ENCODE results near the gene CHRNA1.

Gene CHRNA1

GRCh38 chr2:174787487-174788205, 23.4 kb upstream of the CHRNA1 start:
- peak overlapping the region; percentile 27 for H4K5ac ChIP-seq (ENCODE audit: low read length)
- peak overlapping the region; percentile 6 for H3K4ac ChIP-seq (ENCODE audit: low read depth, low read length)
- H3K36me3 ChIP-seq (ENCODE audit: control insufficient read depth, insufficient read depth, low read length), result no peaks in the 10 kb centered on the region
- H2BK5ac ChIP-seq (ENCODE audit: low read length), result no peak overlapping the region
- no peak overlapping the region for H2BK120ac ChIP-seq (ENCODE audit: low read depth, low read length)
- H3K23ac ChIP-seq (ENCODE audit: low read length), result no peak overlapping the region
- H3K4me2 ChIP-seq (ENCODE audit: low read length), result no peak overlapping the region
- WGBS (ENCODE audit: extremely low coverage, insufficient coverage, low lambda C conversion rate), result no CpG with 5 or more reads among the region's 5 CpGs
- peak overlapping the region; percentile 82 for H3K18ac ChIP-seq (ENCODE audit: low read length)
- DNase-seq, result peak; percentile 94
- no peak overlapping the region for H4K8ac ChIP-seq (ENCODE audit: low read depth, low read length)
- H3K4me3 ChIP-seq (ENCODE audit: low read length), result no peak overlapping the region
- no peak overlapping the region for H2BK15ac ChIP-seq (replicated peaks; ENCODE audit: low read depth)
- H3K27me3 ChIP-seq (ENCODE audit: insufficient read depth, low read length, poor library complexity), result no peaks in the 10 kb centered on the region
- H3K79me1 ChIP-seq (ENCODE audit: low read length), result no peaks in the 10 kb centered on the region
- H3K27ac ChIP-seq (ENCODE audit: low read depth, low read length), result peak overlapping the region; percentile 50
- peaks cover 10% of the 10 kb centered on the region for H3K4me1 ChIP-seq (ENCODE audit: control insufficient read depth, low read depth, low read length)
- peak overlapping the region; percentile 29 for H3K56ac ChIP-seq (ENCODE audit: low read length)
- no peaks in the 10 kb centered on the region for H3K79me2 ChIP-seq (ENCODE audit: control insufficient read depth, insufficient read depth, low read length)
- H2AK5ac ChIP-seq (ENCODE audit: low read length), result no peak overlapping the region
- peak overlapping the region; percentile 18 for H3K9ac ChIP-seq (ENCODE audit: low read length)

- no peak overlapping the region for H2BK120ac ChIP-seq (ENCODE audit: low read depth, low read length)
- no peaks in the 10 kb centered on the region for H3K79me2 ChIP-seq (ENCODE audit: control insufficient read depth, insufficient read depth, low read length)
Observed at GRCh38 chr2:174786066-174786725, 21.9 kb upstream of the CHRNA1 start.

GRCh38 chr2:174785481-174785880, 21.2 kb upstream of the CHRNA1 start:
- Histone ChIP-seq H3K4ac (ENCODE audit: low read depth, low read length) (no peak overlapping the region), H3K56ac (ENCODE audit: low read length) (no peak overlapping the region), H2BK15ac (replicated peaks; ENCODE audit: low read depth) (no peak overlapping the region), H3K79me1 (ENCODE audit: low read length) (no peaks in the 10 kb centered on the region), H3K18ac (ENCODE audit: low read length) (no peak overlapping the region), H4K8ac (ENCODE audit: low read depth, low read length) (no peak overlapping the region), H3K4me2 (ENCODE audit: low read length) (no peak overlapping the region), H3K4me3 (ENCODE audit: low read length) (no peak overlapping the region), H3K9ac (ENCODE audit: low read length) (no peak overlapping the region), H3K27ac (ENCODE audit: low read depth, low read length) (no peak overlapping the region), H3K23ac (ENCODE audit: low read length) (no peak overlapping the region), H2AK5ac (ENCODE audit: low read length) (peak overlapping the region; percentile 6), H2BK120ac (ENCODE audit: low read depth, low read length) (no peak overlapping the region), H3K79me2 (ENCODE audit: control insufficient read depth, insufficient read depth, low read length) (no peaks in the 10 kb centered on the region), H3K4me1 (ENCODE audit: control insufficient read depth, low read depth, low read length) (peaks cover 8% of the 10 kb centered on the region), H2BK5ac (ENCODE audit: low read length) (no peak overlapping the region), H3K27me3 (ENCODE audit: insufficient read depth, low read length, poor library complexity) (no peaks in the 10 kb centered on the region), H3K36me3 (ENCODE audit: control insufficient read depth, insufficient read depth, low read length) (no peaks in the 10 kb centered on the region), H4K5ac (ENCODE audit: low read length) (no peak overlapping the region)
- no peak for DNase-seq
- WGBS (ENCODE audit: extremely low coverage, insufficient coverage, low lambda C conversion rate), result no CpG with 5 or more reads among the region's 3 CpGs

More at GRCh38 chr2:174786066-174786725, 21.9 kb upstream of the CHRNA1 start:
- Histone ChIP-seq H3K18ac (ENCODE audit: low read length) (no peak overlapping the region), H3K56ac (ENCODE audit: low read length) (no peak overlapping the region), H3K4me1 (ENCODE audit: control insufficient read depth, low read depth, low read length) (peaks cover 7% of the 10 kb centered on the region), H2AK5ac (ENCODE audit: low read length) (no peak overlapping the region), H3K27ac (ENCODE audit: low read depth, low read length) (no peak overlapping the region), H4K5ac (ENCODE audit: low read length) (no peak overlapping the region), H2BK5ac (ENCODE audit: low read length) (no peak overlapping the region), H3K4me3 (ENCODE audit: low read length) (no peak overlapping the region), H3K4me2 (ENCODE audit: low read length) (no peak overlapping the region), H3K36me3 (ENCODE audit: control insufficient read depth, insufficient read depth, low read length) (no peaks in the 10 kb centered on the region), H3K27me3 (ENCODE audit: insufficient read depth, low read length, poor library complexity) (no peaks in the 10 kb centered on the region), H3K4ac (ENCODE audit: low read depth, low read length) (no peak overlapping the region), H4K8ac (ENCODE audit: low read depth, low read length) (no peak overlapping the region), H3K79me1 (ENCODE audit: low read length) (no peaks in the 10 kb centered on the region), H3K9ac (ENCODE audit: low read length) (no peak overlapping the region), H2BK15ac (replicated peaks; ENCODE audit: low read depth) (peak overlapping the region; percentile 57), H3K23ac (ENCODE audit: low read length) (no peak overlapping the region)
- no peak for DNase-seq
- no CpG with 5 or more reads among the region's 8 CpGs for WGBS (ENCODE audit: extremely low coverage, insufficient coverage, low lambda C conversion rate)

GRCh38 chr2:174784909-174785308, 20.6 kb upstream of the CHRNA1 start:
- H3K9ac ChIP-seq (ENCODE audit: low read length), result no peak overlapping the region
- H4K8ac ChIP-seq (ENCODE audit: low read depth, low read length), result no peak overlapping the region
- no peak overlapping the region for H2BK15ac ChIP-seq (replicated peaks; ENCODE audit: low read depth)
- no peak overlapping the region for H3K23ac ChIP-seq (ENCODE audit: low read length)
- H3K56ac ChIP-seq (ENCODE audit: low read length), result no peak overlapping the region
- no peak for DNase-seq
- H3K4me1 ChIP-seq (ENCODE audit: control insufficient read depth, low read depth, low read length), result peaks cover 13% of the 10 kb centered on the region
- H2BK120ac ChIP-seq (ENCODE audit: low read depth, low read length), result no peak overlapping the region
- H3K18ac ChIP-seq (ENCODE audit: low read length), result no peak overlapping the region
- no peak overlapping the region for H4K5ac ChIP-seq (ENCODE audit: low read length)
- H3K4me2 ChIP-seq (ENCODE audit: low read length), result no peak overlapping the region
- no peaks in the 10 kb centered on the region for H3K79me1 ChIP-seq (ENCODE audit: low read length)
- no peak overlapping the region for H3K27ac ChIP-seq (ENCODE audit: low read depth, low read length)
- H3K79me2 ChIP-seq (ENCODE audit: control insufficient read depth, insufficient read depth, low read length), result no peaks in the 10 kb centered on the region
- no peak overlapping the region for H2BK5ac ChIP-seq (ENCODE audit: low read length)
- no peak overlapping the region for H3K4ac ChIP-seq (ENCODE audit: low read depth, low read length)
- H3K4me3 ChIP-seq (ENCODE audit: low read length), result no peak overlapping the region
- WGBS (ENCODE audit: extremely low coverage, insufficient coverage, low lambda C conversion rate), result no CpG with 5 or more reads among the region's 5 CpGs
- no peak overlapping the region for H2AK5ac ChIP-seq (ENCODE audit: low read length)
- no peaks in the 10 kb centered on the region for H3K27me3 ChIP-seq (ENCODE audit: insufficient read depth, low read length, poor library complexity)
- no peaks in the 10 kb centered on the region for H3K36me3 ChIP-seq (ENCODE audit: control insufficient read depth, insufficient read depth, low read length)

- no peak for DNase-seq
- H3K4me3 ChIP-seq (ENCODE audit: low read length), result no peak overlapping the region
- no peak overlapping the region for H3K9ac ChIP-seq (ENCODE audit: low read length)
- peaks cover 16% of the 10 kb centered on the region for H3K4me1 ChIP-seq (ENCODE audit: control insufficient read depth, low read depth, low read length)
- no peak overlapping the region for H2AK5ac ChIP-seq (ENCODE audit: low read length)
- H3K79me2 ChIP-seq (ENCODE audit: control insufficient read depth, insufficient read depth, low read length), result no peaks in the 10 kb centered on the region
- no peak overlapping the region for H3K27ac ChIP-seq (ENCODE audit: low read depth, low read length)
- H3K4me2 ChIP-seq (ENCODE audit: low read length), result no peak overlapping the region
- no peak overlapping the region for H2BK5ac ChIP-seq (ENCODE audit: low read length)
- no peaks in the 10 kb centered on the region for H3K36me3 ChIP-seq (ENCODE audit: control insufficient read depth, insufficient read depth, low read length)
- no peak overlapping the region for H3K18ac ChIP-seq (ENCODE audit: low read length)
- no peak overlapping the region for H2BK120ac ChIP-seq (ENCODE audit: low read depth, low read length)
- H3K27me3 ChIP-seq (ENCODE audit: insufficient read depth, low read length, poor library complexity), result no peaks in the 10 kb centered on the region
- no peak overlapping the region for H3K23ac ChIP-seq (ENCODE audit: low read length)
- no peak overlapping the region for H3K4ac ChIP-seq (ENCODE audit: low read depth, low read length)
- H2BK15ac ChIP-seq (replicated peaks; ENCODE audit: low read depth), result no peak overlapping the region
- no peak overlapping the region for H4K8ac ChIP-seq (ENCODE audit: low read depth, low read length)
- no peak overlapping the region for H3K56ac ChIP-seq (ENCODE audit: low read length)
- no peak overlapping the region for H4K5ac ChIP-seq (ENCODE audit: low read length)
- no peaks in the 10 kb centered on the region for H3K79me1 ChIP-seq (ENCODE audit: low read length)
- no CpG with 5 or more reads among the region's 7 CpGs for WGBS (ENCODE audit: extremely low coverage, insufficient coverage, low lambda C conversion rate)
Observed at GRCh38 chr2:174784316-174784715, 20.0 kb upstream of the CHRNA1 start.
